Measurements from ENCODE around the gene DNMT3A. TPM values are rescaled to one million over a fixed set of nuclear protein-coding genes. Genes with fewer than 3 reads are reported as not detected.
"Not testable (repeated sequence)": the region's sequence is repeated elsewhere in the genome, so short reads cannot be mapped to it uniquely, and the experiment has no call there.

DNMT3A gene
- total RNA-seq, 1 experiment from 2014 or later: 17.7 TPM

- DNase-seq (ENCODE audit: low read depth): not testable (repeated sequence)
Measured at GRCh38 chr2:25210923-25211322, 130.8 kb downstream of the DNMT3A start.

- DNase-seq (ENCODE audit: low read depth): no peak
Measured at GRCh38 chr2:25207078-25207545, 134.6 kb downstream of the DNMT3A start.

GRCh38 chr2:25204190-25204838, 137.4 kb downstream of the DNMT3A start:
- no peak for DNase-seq (ENCODE audit: low read depth)

DNA sequence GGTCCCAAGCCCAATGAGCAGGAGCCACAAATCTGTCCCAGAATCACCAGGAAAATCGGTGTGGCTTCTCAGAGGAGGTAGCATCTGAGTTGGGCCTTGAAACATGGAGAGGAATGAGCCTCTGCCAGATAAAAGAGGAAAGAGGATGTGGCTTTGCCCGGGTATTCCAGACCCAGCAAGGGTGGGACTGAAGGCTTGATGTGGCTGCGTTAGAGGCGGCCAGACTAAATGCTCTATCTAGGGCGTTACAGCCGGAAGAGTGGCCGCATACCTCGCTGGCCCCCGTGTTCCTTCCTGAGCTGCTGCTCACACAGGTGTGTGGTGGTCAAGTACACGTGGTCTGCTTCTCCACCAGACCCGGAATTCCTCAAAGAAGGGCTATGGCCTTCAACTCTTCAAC, 139.4 kb downstream of the DNMT3A start:
- DNase-seq (ENCODE audit: low read depth): no peak

DNA sequence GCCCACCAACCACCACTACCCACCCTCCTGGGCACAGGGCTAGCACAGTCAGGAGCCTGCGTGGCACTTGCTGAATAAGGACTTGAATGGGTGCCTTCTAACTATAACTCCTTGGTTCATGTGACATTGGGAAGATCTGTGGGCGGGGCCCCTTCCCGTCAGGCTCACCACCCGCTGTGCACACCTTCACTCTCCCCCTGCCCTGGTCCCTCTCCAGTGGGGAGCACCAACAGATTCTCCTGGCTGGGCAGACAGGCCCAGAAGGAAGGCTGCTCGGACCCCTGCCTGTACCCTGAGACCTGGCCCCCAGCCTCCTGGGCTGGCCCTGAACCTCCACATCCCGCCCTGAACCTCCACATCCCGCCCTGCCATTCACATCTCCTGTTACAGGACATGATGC, 139.9 kb downstream of the DNMT3A start:
- DNase-seq (ENCODE audit: low read depth): no peak

DNA sequence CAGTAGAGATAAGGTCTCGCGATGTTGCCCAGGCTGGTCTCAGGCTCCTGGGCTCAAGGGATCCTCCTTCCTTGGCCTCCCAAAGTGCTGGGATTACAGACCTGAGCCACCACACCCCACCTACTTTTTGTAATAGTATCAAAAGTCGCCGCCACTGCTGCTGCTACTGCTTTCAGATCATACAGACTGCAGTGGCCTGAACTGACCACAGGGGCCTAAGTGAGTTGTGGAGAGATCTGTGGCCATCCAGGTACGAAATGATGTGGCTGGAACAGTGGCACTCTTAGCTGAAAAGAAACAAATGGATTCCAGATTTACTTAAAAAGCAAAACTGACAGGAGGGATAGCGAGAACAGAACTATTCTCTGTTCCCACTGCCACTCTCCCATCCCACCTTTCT, 140.5 kb downstream of the DNMT3A start:
- DNase-seq (ENCODE audit: low read depth): no peak

GRCh38 chr2:25198576-25198975, 143.1 kb downstream of the DNMT3A start:
- no peak for DNase-seq (ENCODE audit: low read depth)

GRCh38 chr2:25198209-25198525, 143.6 kb downstream of the DNMT3A start:
- no peak for DNase-seq (ENCODE audit: low read depth)

- no peak for DNase-seq (ENCODE audit: low read depth)
Measured at GRCh38 chr2:25197336-25198208, 144.2 kb downstream of the DNMT3A start.

DNA sequence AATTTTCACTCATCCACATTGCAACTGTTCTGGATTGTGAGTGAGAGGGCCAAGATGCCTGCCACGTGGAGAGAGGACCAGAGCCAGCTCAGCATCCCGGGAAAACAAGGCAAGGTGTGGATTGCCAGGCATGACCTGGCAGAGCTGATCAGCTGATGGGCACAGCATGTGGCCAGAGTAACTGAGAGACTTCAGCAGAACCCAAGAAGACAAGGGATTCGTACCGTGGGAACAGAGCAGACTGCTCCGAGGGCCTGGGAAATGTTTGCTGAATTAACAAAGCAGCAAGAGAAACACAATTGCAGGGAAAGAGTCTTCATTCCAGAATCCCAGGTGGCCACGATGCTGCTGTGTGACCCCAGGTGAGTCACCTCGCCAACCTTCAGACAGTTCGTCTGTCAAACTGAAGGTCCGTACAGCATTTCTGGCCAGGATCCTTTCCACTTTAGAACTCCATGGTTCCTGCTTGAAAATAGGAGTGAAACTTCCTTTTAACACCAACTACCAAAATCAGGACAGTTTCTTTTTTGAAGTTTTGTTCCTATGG, 147.1 kb downstream of the DNMT3A start:
- DNase-seq (ENCODE audit: low read depth): no peak

- DNase-seq (ENCODE audit: low read depth): no peak
Measured at GRCh38 chr2:25190536-25190935, 151.2 kb downstream of the DNMT3A start.

GRCh38 chr2:25188405-25188804, 153.3 kb downstream of the DNMT3A start:
- DNase-seq (ENCODE audit: low read depth): no peak

- no peak for DNase-seq (ENCODE audit: low read depth)
Measured at GRCh38 chr2:25187729-25188350, 153.9 kb downstream of the DNMT3A start.

DNA sequence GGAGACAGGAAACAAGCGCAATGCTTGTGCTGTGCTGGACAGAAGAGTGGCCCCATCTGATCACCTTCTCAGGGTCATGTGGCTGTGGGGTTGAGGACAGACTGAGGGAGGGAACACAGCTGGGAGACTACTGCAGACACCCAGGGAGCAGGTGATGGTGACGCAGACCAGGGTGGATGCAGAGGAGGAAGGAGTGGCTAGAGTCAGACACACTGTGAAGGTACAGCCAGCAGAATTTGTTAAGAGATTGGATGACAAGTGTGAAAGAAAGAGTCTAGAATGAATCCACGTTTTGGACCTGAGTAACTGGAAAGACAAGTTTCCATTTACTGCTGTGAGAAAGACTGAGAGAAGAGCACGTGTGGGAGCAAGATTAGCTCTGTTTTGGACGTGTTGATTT, 157.5 kb downstream of the DNMT3A start:
- no peak for DNase-seq (ENCODE audit: low read depth)

- no peak for DNase-seq (ENCODE audit: low read depth)
Measured at GRCh38 chr2:25178976-25179375, 162.7 kb downstream of the DNMT3A start.

Other genes with a start within 250 kb of the DNMT3A start
- 0.34 TPM in 1 of 2 replicates, not detected in the other for gene POMC, start 173.3 kb downstream of the DNMT3A start, total RNA-seq (2014; rRNA removed; shearing (Covaris generic))

All from Daoy (cell line).